GM13976 (cell line): ENCODE data around the gene LPP.

Experiments used
- DNase-seq: peaks from one replicate; pipeline ENCODE4 v3.0.0; 2012; ENCODE audit warnings: low spot score
- CTCF ChIP-seq: IDR thresholded peaks from 2 replicates; pipeline ENCODE4 v1.5.1; 2012; ENCODE audit warnings: borderline replicate concordance, mild to moderate bottlenecking; ENCODE audit not compliant: insufficient read depth; ENCODE audit errors: extremely low read depth, missing control alignments, control extremely low read depth
- in situ Hi-C: fragments of 300-500 bp; cut with MboI; formaldehyde crosslinking; loops from one replicate; pipeline ENCODE4 v1.12.0; 2022; ENCODE audit warnings: low sequenced_read_pairs, mixed read lengths, inconsistent platforms; ENCODE audit not compliant: unreplicated experiment

The LPP gene

GRCh38 chr3:188465311-188465710, 311.4 kb downstream of the LPP start:
- in situ Hi-C loops: no loop called here
- no peak for DNase-seq
- no peak for TF ChIP-seq CTCF

- TF ChIP-seq CTCF: no peak
- in situ Hi-C loops: no loop called here
- no peak for DNase-seq
Observed at GRCh38 chr3:188468196-188468595, 314.2 kb downstream of the LPP start.

GRCh38 chr3:188468662-188469061, 314.7 kb downstream of the LPP start:
- DNase-seq: no peak
- TF ChIP-seq CTCF: no peak
- in situ Hi-C loops: no loop called here

- in situ Hi-C loops: no loop called here
- no peak for DNase-seq
- no peak for TF ChIP-seq CTCF
Observed at GRCh38 chr3:188469228-188469885, 315.4 kb downstream of the LPP start.

- TF ChIP-seq CTCF: no peak
- no peak for DNase-seq
- in situ Hi-C loops: no loop called here
Observed at GRCh38 chr3:188470508-188471130, 316.7 kb downstream of the LPP start.

- DNase-seq: no peak
- no peak for TF ChIP-seq CTCF
- in situ Hi-C loops: no loop called here
Observed at GRCh38 chr3:188471723-188472122, 317.8 kb downstream of the LPP start.

- no peak for TF ChIP-seq CTCF
- no peak for DNase-seq
- in situ Hi-C loops: no loop called here
Observed at GRCh38 chr3:188472336-188472735, 318.4 kb downstream of the LPP start.
